NCI-H345 treated with DMSO at 0.1 percent for 48 hours (cell line): ENCODE measurements around the gene HNRNPL.
"Not testable (repeated sequence)": the region's sequence is repeated elsewhere in the genome, so short reads cannot be mapped to it uniquely, and the experiment has no call there.

ENCODE experiments used
- DNase-seq: peaks from one replicate; lab custom pipeline; 2025; ENCODE audit not compliant: unreplicated experiment; lab: John Stamatoyannopoulos, UW

Gene HNRNPL

GRCh38 chr19:38831142-38831605 is 18.6 kb downstream of the HNRNPL start:
- peak; percentile 60 for DNase-seq

GRCh38 chr19:38830039-38830733 is 19.6 kb downstream of the HNRNPL start:
- DNase-seq, result no peak

- not testable (repeated sequence) for DNase-seq
Observed at GRCh38 chr19:38829203-38829602, 20.6 kb downstream of the HNRNPL start.

- no peak for DNase-seq
Observed at GRCh38 chr19:38826856-38827551, 22.8 kb downstream of the HNRNPL start.

GRCh38 chr19:38825936-38826335 is 23.9 kb downstream of the HNRNPL start:
- DNase-seq, result not testable (repeated sequence)

GRCh38 chr19:38821230-38821825 is 28.5 kb downstream of the HNRNPL start:
- DNase-seq, result not testable (repeated sequence)

- no peak for DNase-seq
Observed at GRCh38 chr19:38819231-38819920, 30.4 kb downstream of the HNRNPL start.

GRCh38 chr19:38817081-38817480 is 32.7 kb downstream of the HNRNPL start:
- DNase-seq, result no peak

- DNase-seq, result no peak
Observed at GRCh38 chr19:38816131-38816750, 33.5 kb downstream of the HNRNPL start.

- DNase-seq, result no peak
Observed at GRCh38 chr19:38815059-38816001, 34.5 kb downstream of the HNRNPL start.

GRCh38 chr19:38813932-38814331 is 35.9 kb downstream of the HNRNPL start:
- DNase-seq, result not testable (repeated sequence)

- DNase-seq, result no peak
Observed at GRCh38 chr19:38813323-38813722, 36.5 kb downstream of the HNRNPL start.

- DNase-seq, result no peak
Observed at GRCh38 chr19:38812841-38813320, 36.9 kb downstream of the HNRNPL start, which contains the start of gene LGALS4. Gene LGALS4 (minus strand): TSS chr19:38812945. CDS start chr19:38812886, 59 bp downstream.

- no peak for DNase-seq
Observed at GRCh38 chr19:38812009-38812840, 37.6 kb downstream of the HNRNPL start.

GRCh38 chr19:38809592-38810252 is 40.1 kb downstream of the HNRNPL start:
- DNase-seq, result no peak

- no peak for DNase-seq
Observed at GRCh38 chr19:38808741-38809140, 41.0 kb downstream of the HNRNPL start.

GRCh38 chr19:38807374-38808098 is 42.2 kb downstream of the HNRNPL start:
- DNase-seq, result not testable (repeated sequence)
